GM12873 (cell line): Measurements from ENCODE around the gene MIGA1.

ENCODE experiments used
- CTCF ChIP-seq: IDR thresholded peaks from 2 replicates; pipeline ENCODE4 v1.5.1; 2012; ENCODE audit warnings: low read depth, mild to moderate bottlenecking, moderate library complexity, low read length, control low read depth; ENCODE audit not compliant: insufficient read depth; ENCODE audit errors: missing control alignments

Gene MIGA1

DNA sequence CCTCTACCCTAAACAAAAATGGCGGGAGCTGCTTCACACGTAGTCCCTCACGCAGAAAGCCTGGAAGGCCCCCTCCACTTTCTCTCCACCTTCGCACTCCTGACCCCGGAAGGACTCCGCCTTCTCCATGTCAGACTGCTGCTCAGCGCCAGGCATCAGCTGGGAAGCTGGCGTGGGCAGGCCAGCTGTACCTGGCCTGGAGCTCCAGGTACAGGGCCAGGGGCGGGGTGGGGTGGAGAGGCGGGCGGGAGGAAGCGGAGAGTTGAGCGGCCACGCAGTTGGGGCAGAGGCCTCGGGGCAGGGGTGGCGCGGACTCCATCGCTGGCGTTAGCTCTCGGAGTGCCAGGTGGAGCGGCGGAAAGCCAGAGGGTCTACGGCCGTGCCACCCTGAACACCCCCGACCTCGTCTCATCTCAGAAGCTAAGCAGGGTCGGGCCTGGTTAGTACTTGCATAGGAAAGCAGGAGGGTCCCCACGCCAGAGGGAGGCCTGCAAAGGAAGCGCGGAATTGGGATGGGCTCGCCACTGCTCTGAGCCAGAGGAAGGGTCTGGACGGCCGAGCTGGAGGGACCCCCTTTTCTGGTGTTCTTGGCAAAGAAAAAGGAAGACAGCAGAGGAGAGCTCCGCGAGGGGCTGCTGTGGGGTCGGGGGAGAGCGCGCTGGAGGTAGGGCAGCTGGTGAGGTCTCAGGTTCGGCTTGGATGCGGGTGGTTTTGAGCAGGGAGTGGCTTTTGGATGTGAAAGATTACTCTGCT, at the start of gene MIGA1:
Gene MIGA1 (plus strand): TSS at position 121 of the 753 bp plus-strand sequence. CDS start 3,604 bp downstream, outside the sequence.
- no peak for TF ChIP-seq CTCF

GRCh38 chr1:77732090-77732489, 47.4 kb upstream of the MIGA1 start:
- TF ChIP-seq CTCF: no peak

DNA sequence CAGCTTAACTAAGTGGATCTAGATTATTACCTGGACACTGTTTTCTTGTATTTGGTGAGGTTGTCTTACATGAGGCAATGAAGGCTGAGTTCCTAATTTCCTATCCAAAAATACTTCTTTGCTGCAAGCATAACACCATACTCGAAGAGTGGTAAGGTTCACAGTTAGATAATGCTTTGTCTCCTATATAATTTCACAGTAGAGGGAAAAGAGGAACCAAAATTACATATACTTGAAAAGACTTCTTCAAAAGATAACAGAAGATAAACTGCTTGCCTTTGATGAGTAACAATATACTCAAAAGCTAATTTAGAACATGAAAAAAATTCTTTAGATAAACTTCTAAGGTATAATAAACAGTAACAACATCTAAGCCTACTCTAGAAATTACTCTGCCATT, 40.2 kb upstream of the MIGA1 start:
- TF ChIP-seq CTCF: no peak

DNA sequence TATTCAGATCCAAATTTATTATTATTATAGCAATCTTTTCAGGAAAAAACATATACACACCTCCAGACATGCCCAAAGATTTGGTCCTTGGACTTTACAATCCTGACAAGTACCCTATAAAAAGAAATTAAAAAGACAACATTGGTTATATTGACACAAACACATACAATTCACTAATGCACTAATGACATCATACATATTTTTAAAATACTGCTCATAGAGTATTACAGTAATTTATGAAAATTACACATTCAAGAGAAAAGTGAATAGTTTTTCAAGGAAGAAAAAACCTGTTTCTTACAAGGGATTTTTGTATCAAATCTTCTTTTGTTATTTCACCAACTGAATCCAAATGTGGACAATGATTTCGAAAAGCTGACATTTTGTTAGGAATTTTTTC, 38.1 kb upstream of the MIGA1 start:
- TF ChIP-seq CTCF: no peak

- no peak for TF ChIP-seq CTCF
Observed at GRCh38 chr1:77742011-77742555, 37.4 kb upstream of the MIGA1 start.

- TF ChIP-seq CTCF: no peak
Observed at GRCh38 chr1:77744576-77744975, 34.9 kb upstream of the MIGA1 start.

- TF ChIP-seq CTCF: no peak
Observed at GRCh38 chr1:77756052-77756754, 23.2 kb upstream of the MIGA1 start.
